Prostate gland (tissue), 2 donors: Measurements from ENCODE around the gene TPSB2.

ENCODE experiments used
- POLR2A ChIP-seq: fragments of 450-650 bp; IDR thresholded peaks from one replicate; pipeline ENCODE4 v1.6.1; 2016; ENCODE audit warnings: antibody characterized with exemption, mild to moderate bottlenecking
- POLR2AphosphoS5 ChIP-seq: sonication (generic); formaldehyde crosslinking; IDR thresholded peaks from one replicate; pipeline ENCODE4 v1.6.1; 2017; ENCODE audit warnings: antibody characterized with exemption
- TF ChIP-seq, protein P1 (sequence below), 4 experiments: fragments of 200-600 bp in 2 of 4; fragments of 450-650 bp in 2 of 4; sonication (generic) in 2 of 4; IDR thresholded peaks; 1 replicate in 3 of 4; 2 replicates in 1 of 4; pipeline ENCODE4 v1.5.1; 2016 to 2019; ENCODE audit warnings: antibody characterized with exemption in 4 of 4, mild to moderate bottlenecking in 2 of 4, moderate library complexity in 2 of 4

DNA sequence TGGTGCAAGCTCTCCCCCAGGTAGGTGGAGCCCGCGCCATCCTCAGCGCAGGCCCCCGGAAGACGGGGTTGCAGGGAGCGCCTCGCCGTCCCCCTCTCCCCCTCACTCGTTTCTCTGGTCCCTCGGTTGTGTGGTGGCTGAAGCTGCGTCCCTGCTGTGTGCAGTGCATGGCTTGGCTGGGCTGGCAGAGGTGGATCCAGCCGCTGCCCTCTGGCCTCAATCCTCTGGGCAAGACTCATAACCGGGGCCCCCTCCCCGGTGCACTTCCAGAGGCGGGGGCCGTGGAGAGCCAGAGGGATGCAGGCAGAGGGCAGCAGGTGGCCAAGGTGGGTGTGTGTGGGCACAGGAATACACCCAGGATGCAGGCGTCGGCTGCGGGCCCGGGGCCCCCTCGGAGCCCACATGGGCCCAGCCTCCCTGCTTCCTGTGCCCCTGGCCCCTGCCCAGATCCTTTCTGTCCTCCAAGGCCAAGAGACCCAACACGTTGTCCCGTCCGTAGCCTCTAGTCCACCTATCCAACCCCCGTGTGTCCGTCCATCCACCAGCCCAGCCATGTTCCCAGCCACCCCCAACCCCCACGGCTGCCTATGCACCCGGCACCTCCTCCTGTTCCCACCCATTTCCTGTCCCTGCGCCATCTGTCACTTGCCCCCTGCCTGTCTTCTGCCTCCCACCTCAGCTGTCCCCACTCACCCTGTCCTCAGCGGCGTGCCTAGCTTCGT lies 14.2 kb downstream of the TPSB2 start:
- no peak for TF ChIP-seq POLR2A
- TF ChIP-seq, protein P1, sequence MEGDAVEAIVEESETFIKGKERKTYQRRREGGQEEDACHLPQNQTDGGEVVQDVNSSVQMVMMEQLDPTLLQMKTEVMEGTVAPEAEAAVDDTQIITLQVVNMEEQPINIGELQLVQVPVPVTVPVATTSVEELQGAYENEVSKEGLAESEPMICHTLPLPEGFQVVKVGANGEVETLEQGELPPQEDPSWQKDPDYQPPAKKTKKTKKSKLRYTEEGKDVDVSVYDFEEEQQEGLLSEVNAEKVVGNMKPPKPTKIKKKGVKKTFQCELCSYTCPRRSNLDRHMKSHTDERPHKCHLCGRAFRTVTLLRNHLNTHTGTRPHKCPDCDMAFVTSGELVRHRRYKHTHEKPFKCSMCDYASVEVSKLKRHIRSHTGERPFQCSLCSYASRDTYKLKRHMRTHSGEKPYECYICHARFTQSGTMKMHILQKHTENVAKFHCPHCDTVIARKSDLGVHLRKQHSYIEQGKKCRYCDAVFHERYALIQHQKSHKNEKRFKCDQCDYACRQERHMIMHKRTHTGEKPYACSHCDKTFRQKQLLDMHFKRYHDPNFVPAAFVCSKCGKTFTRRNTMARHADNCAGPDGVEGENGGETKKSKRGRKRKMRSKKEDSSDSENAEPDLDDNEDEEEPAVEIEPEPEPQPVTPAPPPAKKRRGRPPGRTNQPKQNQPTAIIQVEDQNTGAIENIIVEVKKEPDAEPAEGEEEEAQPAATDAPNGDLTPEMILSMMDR (IDR thresholded peaks at IDR 0.05) = no peak
- no peak for TF ChIP-seq POLR2AphosphoS5
